Measurements from ENCODE around the gene STAB2.

The STAB2 gene

GRCh38 chr12:103637021-103637420 lies 49.9 kb downstream of the STAB2 start:
- no peak overlapping the region for H3K27ac Mint-ChIP-seq
- no peak for DNase-seq
- TF ChIP-seq, protein P1, sequence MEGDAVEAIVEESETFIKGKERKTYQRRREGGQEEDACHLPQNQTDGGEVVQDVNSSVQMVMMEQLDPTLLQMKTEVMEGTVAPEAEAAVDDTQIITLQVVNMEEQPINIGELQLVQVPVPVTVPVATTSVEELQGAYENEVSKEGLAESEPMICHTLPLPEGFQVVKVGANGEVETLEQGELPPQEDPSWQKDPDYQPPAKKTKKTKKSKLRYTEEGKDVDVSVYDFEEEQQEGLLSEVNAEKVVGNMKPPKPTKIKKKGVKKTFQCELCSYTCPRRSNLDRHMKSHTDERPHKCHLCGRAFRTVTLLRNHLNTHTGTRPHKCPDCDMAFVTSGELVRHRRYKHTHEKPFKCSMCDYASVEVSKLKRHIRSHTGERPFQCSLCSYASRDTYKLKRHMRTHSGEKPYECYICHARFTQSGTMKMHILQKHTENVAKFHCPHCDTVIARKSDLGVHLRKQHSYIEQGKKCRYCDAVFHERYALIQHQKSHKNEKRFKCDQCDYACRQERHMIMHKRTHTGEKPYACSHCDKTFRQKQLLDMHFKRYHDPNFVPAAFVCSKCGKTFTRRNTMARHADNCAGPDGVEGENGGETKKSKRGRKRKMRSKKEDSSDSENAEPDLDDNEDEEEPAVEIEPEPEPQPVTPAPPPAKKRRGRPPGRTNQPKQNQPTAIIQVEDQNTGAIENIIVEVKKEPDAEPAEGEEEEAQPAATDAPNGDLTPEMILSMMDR (IDR thresholded peaks at IDR 0.05), result no peak
- H3K27me3 Mint-ChIP-seq (ENCODE audit: low read depth, poor library complexity), result peaks cover 4% of the 10 kb centered on the region
- no peaks in the 10 kb centered on the region for H3K36me3 Mint-ChIP-seq (ENCODE audit: low read depth)
- H3K4me3 Mint-ChIP-seq, result no peak overlapping the region
- H3K4me1 Mint-ChIP-seq, result no peaks in the 10 kb centered on the region
- H3K9me3 Mint-ChIP-seq, result peaks cover 6% of the 10 kb centered on the region

- TF ChIP-seq, protein P1 (IDR thresholded peaks at IDR 0.05), result no peak
- Mint-ChIP-seq H3K9me3 (peaks cover 2% of the 10 kb centered on the region), H3K4me1 (no peaks in the 10 kb centered on the region), H3K27me3 (ENCODE audit: low read depth, poor library complexity) (peaks cover 4% of the 10 kb centered on the region), H3K4me3 (no peak overlapping the region), H3K27ac (no peak overlapping the region), H3K36me3 (ENCODE audit: low read depth) (no peaks in the 10 kb centered on the region)
- no peak for DNase-seq
Measured at GRCh38 chr12:103637429-103637828, 50.4 kb downstream of the STAB2 start.

GRCh38 chr12:103639983-103640382 lies 52.9 kb downstream of the STAB2 start:
- Mint-ChIP-seq H3K4me3 (no peak overlapping the region), H3K27ac (no peak overlapping the region), H3K9me3 (peaks cover 4% of the 10 kb centered on the region), H3K4me1 (no peaks in the 10 kb centered on the region), H3K36me3 (ENCODE audit: low read depth) (no peaks in the 10 kb centered on the region), H3K27me3 (ENCODE audit: low read depth, poor library complexity) (peaks cover 6% of the 10 kb centered on the region)
- TF ChIP-seq, protein P1 (IDR thresholded peaks at IDR 0.05), result no peak
- no peak for DNase-seq

- TF ChIP-seq, protein P1 (IDR thresholded peaks at IDR 0.05), result no peak
- Mint-ChIP-seq H3K36me3 (ENCODE audit: low read depth) (no peaks in the 10 kb centered on the region), H3K27ac (no peak overlapping the region), H3K4me3 (no peak overlapping the region), H3K27me3 (ENCODE audit: low read depth, poor library complexity) (peaks cover 6% of the 10 kb centered on the region), H3K4me1 (no peaks in the 10 kb centered on the region), H3K9me3 (peaks cover 4% of the 10 kb centered on the region)
- no peak for DNase-seq
Measured at GRCh38 chr12:103640410-103640809, 53.3 kb downstream of the STAB2 start.

DNA sequence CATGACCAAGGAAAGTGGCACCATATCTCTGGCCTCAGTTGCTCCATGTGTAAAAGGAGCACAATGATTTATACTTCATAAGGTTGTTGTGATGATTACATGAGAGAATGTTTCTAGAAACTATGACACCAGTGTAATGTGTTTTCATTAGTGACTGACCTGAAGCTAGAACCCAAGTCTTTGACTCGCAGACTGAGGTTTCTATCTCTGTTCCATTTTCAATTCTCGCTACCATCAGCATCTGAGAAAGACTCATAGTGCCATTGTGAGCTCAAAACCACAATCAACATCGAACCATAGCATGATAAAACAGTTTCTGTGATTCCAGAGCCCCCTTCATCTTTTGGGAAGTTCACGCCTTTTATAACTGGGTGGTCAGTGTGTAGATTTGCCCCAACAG lies 53.8 kb downstream of the STAB2 start:
- TF ChIP-seq, protein P1 (IDR thresholded peaks at IDR 0.05), result no peak
- Mint-ChIP-seq H3K9me3 (peaks cover 4% of the 10 kb centered on the region), H3K27ac (no peak overlapping the region), H3K27me3 (ENCODE audit: low read depth, poor library complexity) (peaks cover 2% of the 10 kb centered on the region), H3K36me3 (ENCODE audit: low read depth) (no peaks in the 10 kb centered on the region), H3K4me3 (no peak overlapping the region), H3K4me1 (no peaks in the 10 kb centered on the region)
- DNase-seq, result no peak

DNA sequence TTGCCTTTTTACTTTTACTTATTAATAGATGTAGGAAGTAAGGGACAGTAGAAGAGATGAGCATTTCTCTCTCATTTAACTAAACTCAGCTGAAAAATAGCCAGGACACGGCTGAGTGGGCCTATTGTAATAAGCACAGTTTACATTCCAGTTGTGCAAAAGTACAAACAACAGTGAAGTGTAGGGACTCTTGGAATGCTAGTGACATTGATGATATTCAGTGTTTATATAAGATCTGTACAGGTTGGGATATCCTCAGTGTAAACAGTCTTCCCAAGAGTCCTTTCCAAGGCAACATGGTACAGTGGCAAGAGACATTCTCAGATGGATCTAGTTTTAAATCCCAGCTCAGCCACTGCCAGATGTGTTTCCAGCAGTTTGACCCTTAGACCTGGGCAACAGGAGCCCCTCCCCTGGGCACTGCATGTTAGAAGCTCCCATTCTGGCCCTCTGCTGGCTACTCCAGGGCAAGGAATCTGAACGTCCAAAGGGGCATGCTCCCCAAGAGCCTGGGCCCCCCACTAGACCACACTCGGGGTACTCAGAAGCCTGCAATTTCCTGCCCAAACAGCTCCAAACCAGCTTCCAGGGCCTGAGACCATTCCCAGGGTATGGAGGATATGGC lies 55.3 kb downstream of the STAB2 start:
- no peaks in the 10 kb centered on the region for H3K36me3 Mint-ChIP-seq (ENCODE audit: low read depth)
- H3K27me3 Mint-ChIP-seq (ENCODE audit: low read depth, poor library complexity), result peaks cover 2% of the 10 kb centered on the region
- H3K9me3 Mint-ChIP-seq, result peaks cover 4% of the 10 kb centered on the region
- no peak for DNase-seq
- no peak overlapping the region for H3K4me3 Mint-ChIP-seq
- TF ChIP-seq, protein P1 (IDR thresholded peaks at IDR 0.05), result no peak
- H3K4me1 Mint-ChIP-seq, result no peaks in the 10 kb centered on the region
- H3K27ac Mint-ChIP-seq, result no peak overlapping the region
